IPS DF 19.7 (cell line): Measurements from ENCODE around the gene RALGAPA2.
A peak's percentile ranks its signal among the peaks of the same experiment; 100 is the strongest.

Source experiments
- DNase-seq: peaks from one replicate; pipeline ENCODE4 v3.0.0-alpha.2; 2013; ENCODE audit warnings: low read depth, low spot score

Gene RALGAPA2

DNA sequence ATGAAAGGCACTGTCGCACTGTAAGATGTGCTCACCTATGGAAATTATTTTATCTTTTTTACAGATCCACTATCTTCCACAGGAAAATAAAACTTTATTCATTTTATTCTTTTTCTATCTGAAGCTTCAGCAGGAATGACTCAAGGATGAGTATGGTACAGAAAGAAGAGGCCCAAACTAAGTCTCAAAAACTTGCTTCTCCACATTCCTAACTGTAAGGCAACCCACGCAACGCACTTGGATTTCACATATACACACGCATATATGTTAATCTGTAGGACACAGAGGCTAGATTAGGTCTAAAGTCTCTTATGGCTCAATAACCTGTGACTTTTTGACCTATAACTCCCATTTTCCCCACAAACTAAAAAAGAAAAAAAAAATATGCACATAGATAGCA, 81.9 kb downstream of the RALGAPA2 start:
- no peak for DNase-seq

DNA sequence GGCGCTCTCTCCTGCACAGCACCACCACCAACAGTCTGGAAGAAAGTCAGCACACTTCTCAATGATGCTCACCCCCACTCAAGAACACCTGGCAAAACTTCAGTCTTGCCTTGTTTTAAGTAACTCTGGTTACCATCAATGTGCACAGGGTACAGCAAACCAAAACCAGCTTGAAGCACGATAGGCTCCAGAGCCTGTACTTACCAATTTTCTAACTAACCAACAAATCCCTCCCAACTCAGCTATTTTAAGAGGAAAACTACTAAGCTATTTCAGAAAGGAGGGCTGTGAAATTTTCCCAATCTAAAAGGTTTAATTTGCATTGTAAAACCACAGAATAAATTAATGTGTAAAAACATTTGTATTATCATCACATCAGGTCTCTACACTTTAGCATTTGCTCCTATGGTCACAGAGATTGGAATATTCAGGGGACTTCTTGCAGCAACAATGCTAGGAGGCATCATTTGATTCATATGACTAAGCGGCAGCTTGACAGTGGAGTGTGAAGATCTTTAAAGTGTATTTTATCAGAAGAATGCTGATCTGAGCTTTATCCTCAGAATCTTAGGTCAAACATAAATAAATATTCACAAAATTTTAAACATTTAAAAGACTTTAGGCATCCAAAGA, 82.8 kb downstream of the RALGAPA2 start:
- DNase-seq: no peak

DNA sequence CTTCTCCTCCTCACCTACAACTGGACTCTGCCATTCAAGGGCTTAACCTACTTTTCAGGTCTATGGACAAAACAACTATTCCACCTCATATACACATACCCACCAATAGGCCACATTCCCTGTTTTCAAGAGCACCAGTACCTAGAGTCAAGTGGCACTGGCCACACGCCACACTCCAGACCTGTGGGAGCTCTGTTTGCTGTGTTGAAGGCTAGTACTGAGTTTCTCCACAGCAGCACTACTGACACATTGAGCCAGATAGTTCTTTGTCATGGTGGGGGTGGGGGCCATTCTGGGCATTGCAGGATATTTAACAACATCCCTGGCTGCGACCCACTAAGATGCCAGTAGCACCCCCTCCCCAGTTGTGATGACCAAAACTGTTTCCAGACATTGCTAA, 84.1 kb downstream of the RALGAPA2 start:
- no peak for DNase-seq

DNA sequence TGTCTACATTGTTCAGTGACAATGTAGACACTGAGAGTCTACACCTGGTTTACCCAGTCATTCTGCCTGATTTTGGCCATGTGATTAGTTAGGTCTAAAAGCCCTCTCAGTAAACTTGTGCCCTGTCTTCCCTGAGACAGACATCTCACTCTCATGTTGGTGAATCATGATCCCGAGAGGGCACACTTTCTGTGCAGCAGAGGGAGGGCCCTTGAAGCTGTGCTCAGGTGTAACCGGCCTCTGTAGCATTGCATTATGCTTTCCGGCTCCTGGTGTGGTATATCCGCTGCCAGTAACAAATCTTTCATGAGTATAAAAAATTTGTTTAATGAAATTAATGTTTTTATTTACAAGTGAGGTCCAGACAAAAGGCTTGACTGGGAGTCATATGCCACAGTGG, 85.0 kb downstream of the RALGAPA2 start:
- no peak for DNase-seq

DNA sequence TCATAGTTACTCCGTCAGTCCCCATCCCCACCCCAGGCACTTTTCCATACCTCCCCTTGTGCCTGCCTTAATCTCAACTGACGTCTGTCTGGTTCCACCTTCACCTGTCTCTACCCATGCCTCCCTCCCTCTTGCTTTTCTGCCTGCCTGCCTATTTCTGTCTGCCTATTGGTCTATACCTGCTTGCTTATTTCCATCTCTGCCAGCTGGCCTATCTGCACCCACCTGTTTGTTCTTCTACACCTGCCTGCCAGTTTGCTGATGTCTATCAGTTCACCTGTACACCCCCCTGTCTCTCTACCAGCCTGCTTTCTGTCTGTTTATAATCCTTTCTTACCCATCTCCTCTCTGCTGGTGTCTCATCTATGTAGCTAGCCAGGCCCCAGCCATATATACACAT, 87.5 kb downstream of the RALGAPA2 start:
- DNase-seq: no peak

DNA sequence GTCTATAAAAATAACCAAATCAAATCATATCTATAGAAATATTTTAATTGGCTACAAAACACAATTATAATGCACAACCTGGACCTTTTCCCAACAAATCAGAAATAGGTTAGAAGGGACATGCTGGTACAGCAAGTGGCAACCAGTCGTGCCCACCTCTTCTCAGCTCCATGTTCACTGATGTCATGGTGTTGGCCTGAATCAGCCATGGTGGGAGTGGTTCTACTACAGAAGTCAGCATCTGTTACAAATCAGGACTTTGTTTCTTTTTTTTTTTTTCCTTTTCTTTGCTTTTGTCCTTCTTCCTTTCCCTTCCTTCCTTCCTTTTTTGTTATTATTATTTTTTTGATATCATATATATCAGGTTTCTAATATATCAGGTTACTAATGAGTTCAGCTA, 91.2 kb downstream of the RALGAPA2 start:
- DNase-seq: no peak

DNA sequence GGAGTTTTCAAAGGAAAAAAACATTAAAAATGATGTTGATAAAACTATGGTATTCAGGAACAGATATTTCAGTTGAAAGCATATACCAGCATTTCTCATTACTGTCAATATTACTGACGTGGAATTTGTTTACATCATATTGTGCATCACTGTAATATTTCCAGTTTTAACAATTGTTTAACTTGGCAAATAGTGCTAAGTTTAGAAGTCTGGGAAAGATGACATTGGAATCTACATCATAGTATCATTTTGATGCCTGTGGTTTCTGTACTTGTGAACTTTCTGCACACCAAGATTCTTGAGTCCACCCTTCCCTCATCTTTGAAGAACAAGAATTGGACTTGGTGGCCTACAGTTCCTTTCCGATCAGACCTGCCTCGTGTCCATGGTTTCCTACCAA, 98.1 kb downstream of the RALGAPA2 start:
- DNase-seq: no peak

- DNase-seq: no peak
These were observed 100.2 kb downstream of the RALGAPA2 start for GRCh38 chr20:20612251-20612650.

DNA sequence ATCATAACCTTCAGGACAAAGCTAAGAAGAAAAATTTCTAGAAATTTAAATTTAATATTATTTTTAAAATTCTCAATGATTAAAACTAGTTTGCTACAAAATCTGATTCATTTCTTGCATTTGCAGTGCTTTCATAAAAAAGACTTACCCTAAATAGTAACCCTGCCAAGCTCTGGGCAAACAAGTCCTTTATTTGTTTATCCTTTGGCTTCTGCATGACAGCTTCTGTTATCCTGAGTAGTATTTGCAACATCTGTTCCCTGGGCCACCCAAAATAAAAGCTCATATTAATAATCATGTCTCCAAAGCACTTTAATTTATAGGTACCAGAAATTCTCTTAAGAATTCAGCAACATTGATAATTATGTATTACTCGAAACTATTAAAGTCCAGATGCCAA, 101.3 kb downstream of the RALGAPA2 start:
- DNase-seq: no peak

GRCh38 chr20:20609522-20609921, 102.9 kb downstream of the RALGAPA2 start:
- DNase-seq: no peak

DNA sequence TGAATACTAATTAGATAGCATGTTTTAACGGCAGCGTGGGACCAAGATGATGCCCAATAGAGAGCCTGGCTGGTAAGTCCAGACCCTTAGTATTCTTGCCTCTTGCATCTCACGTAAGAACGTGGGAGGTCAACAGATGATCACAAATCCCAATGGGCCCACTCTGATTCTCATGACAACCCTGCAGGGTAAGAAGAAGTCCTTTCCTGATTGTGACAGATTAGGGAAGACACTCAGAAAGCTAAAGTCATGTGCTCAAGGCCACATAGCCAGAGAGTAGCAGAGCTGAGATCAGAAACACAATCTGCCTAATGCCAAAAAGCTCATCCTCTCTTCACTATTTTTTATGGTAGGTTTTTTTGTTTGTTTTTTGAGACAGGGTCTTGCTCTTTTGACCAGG, 103.8 kb downstream of the RALGAPA2 start:
- DNase-seq: no peak

- DNase-seq: no peak
These were observed 104.4 kb downstream of the RALGAPA2 start for GRCh38 chr20:20608041-20608440.

DNA sequence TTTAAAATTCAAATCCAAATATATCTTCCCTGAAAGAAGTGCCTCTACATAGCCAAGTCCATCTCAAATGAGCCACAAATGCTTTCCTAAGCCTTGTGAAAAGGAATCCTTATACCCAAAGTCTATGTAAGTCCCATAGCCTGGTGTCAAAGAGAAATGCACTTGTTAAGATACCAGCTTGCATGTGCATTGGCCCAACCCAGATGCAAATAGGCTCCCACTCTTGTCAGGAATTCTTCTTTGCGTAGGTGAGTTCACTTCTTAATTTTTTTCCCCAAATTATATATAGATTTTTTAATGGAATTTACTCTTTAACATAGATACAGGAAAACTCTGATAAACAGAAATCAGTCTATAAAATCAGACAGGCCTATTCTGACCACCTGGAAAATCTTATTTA, 105.6 kb downstream of the RALGAPA2 start:
- DNase-seq: no peak

GRCh38 chr20:20606050-20606449, 106.4 kb downstream of the RALGAPA2 start:
- DNase-seq: no peak

DNA sequence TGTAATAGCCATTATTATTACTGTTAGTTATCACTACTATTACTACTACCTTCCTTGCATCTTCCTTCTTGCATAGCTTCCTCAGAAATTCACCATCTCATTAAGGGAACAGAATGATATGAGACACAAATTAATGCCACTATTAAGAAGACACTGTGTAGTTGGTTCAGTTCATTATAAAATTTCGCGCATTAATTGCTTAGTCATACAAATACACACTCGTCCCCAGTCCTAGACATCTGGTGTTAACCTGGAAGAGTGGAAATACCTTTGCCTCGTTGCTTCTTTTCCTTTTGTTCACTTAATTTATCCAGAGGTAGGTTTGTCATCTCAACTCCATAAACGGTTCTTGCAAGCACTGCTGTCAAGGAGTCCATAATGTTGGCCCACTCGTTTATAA, 107.5 kb downstream of the RALGAPA2 start:
- DNase-seq: no peak

DNA sequence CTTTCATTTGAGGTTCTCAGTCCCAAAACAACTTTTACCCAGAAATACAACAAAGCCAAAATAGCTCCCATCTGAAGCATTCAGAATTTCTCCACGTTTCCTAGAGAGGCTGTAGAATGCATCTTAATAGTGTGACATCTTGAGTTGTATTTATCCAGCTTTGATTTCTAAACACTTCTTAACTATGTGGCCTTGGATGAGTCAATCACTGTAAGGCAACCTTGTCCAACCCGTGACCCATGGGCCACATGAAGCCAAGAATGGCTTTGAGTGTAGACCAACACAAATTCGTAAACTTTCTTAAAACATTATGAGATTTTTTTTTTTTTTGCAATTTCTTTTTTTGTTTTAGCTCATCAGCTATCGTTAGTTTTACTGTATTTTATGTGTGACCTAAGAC, 108.1 kb downstream of the RALGAPA2 start:
- no peak for DNase-seq

- DNase-seq: no peak
These were observed 109.0 kb downstream of the RALGAPA2 start for GRCh38 chr20:20603339-20603990.

- DNase-seq: no peak
These were observed 114.5 kb downstream of the RALGAPA2 start for GRCh38 chr20:20597966-20598365.

- DNase-seq: no peak
These were observed 118.3 kb downstream of the RALGAPA2 start for GRCh38 chr20:20594171-20594530.

- DNase-seq: peak; percentile 52
These were observed 118.8 kb downstream of the RALGAPA2 start for GRCh38 chr20:20593447-20594170.

GRCh38 chr20:20585146-20585545, 127.3 kb downstream of the RALGAPA2 start:
- DNase-seq: no peak

DNA sequence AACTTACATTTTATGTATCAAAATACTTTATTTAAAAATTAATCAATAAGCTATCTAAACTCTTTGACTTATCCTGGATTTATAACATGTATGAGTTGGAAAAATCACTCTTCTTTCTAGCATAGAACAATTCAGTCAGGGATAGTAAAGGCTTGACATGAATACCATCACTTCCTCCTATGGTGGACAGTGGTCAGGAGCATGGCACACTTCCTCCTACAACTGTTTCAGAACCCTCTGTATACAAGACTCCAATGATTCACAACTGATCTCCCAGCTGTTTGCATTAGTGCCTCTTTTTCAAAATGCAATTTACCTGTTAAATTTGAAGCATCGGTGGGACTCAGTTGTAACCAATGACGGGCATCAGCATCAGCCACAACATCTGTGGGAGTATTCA, 129.7 kb downstream of the RALGAPA2 start:
- DNase-seq: no peak

DNA sequence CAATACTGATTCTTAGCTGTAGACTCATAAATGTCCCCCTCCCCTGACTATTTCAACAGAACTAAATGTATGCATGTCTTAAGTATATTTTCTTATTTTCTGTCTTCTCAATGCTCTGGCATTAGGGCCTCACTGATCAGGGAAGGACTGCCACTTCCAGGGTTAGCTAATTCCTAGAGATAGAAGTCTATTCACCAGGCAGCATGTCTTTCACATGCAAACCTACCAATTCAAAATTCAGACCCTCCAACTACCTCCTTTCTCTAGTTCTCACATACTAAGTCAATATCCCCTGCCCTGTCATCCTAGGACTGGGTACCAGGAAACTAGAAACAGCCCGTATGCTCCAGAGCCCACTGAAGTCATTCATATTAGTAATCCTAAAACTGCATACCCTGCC, 132.3 kb downstream of the RALGAPA2 start:
- DNase-seq: no peak
